Germinal center (tissue), 1 donor: Measurements from ENCODE around the gene SERTAD2.

Source experiments
- DNase-seq: peaks from one replicate; pipeline ENCODE4 v3.0.0; 2012; ENCODE audit warnings: mixed read lengths, low spot score

The SERTAD2 gene

GRCh38 chr2:64608867-64609226 lies 44.9 kb downstream of the SERTAD2 start:
- DNase-seq = no peak

GRCh38 chr2:64607381-64608304 lies 46.1 kb downstream of the SERTAD2 start:
- no peak for DNase-seq

GRCh38 chr2:64606479-64607363 lies 47.0 kb downstream of the SERTAD2 start:
- DNase-seq = peak; percentile 94

GRCh38 chr2:64605991-64606478 lies 47.7 kb downstream of the SERTAD2 start:
- no peak for DNase-seq

GRCh38 chr2:64605026-64605471 lies 48.7 kb downstream of the SERTAD2 start:
- DNase-seq = no peak

- DNase-seq = no peak
These were observed 49.6 kb downstream of the SERTAD2 start for GRCh38 chr2:64604155-64604554.

GRCh38 chr2:64602436-64602835 lies 51.3 kb downstream of the SERTAD2 start:
- DNase-seq = no peak

- DNase-seq = no peak
These were observed 51.8 kb downstream of the SERTAD2 start for GRCh38 chr2:64601785-64602391.

GRCh38 chr2:64601034-64601754 lies 52.5 kb downstream of the SERTAD2 start:
- DNase-seq = no peak

GRCh38 chr2:64599469-64599868 lies 54.2 kb downstream of the SERTAD2 start:
- no peak for DNase-seq

GRCh38 chr2:64598226-64598625 lies 55.5 kb downstream of the SERTAD2 start:
- no peak for DNase-seq

- DNase-seq = no peak
These were observed 58.1 kb downstream of the SERTAD2 start for GRCh38 chr2:64595397-64596176.

GRCh38 chr2:64594226-64594989 lies 59.3 kb downstream of the SERTAD2 start:
- no peak for DNase-seq

- DNase-seq = no peak
These were observed 60.6 kb downstream of the SERTAD2 start for GRCh38 chr2:64593035-64593655.

GRCh38 chr2:64591188-64591587 lies 62.5 kb downstream of the SERTAD2 start:
- DNase-seq = no peak

- DNase-seq = no peak
These were observed 66.2 kb downstream of the SERTAD2 start for GRCh38 chr2:64587561-64587960.

- peak; percentile 58 for DNase-seq
These were observed 66.7 kb downstream of the SERTAD2 start for GRCh38 chr2:64586883-64587481.

GRCh38 chr2:64586054-64586453 lies 67.7 kb downstream of the SERTAD2 start:
- DNase-seq = no peak

- no peak for DNase-seq
These were observed 70.9 kb downstream of the SERTAD2 start for GRCh38 chr2:64582774-64583340.
